Activated CD8-positive, alpha-beta T cell treated with anti-CD3 and anti-CD28 coated beads for 36 hours (primary cell): ENCODE results near the gene KBTBD8. TPM values are rescaled to one million over a fixed set of nuclear protein-coding genes. Genes with fewer than 3 reads are reported as not detected.

Experiments
- ATAC-seq: fragments of 200-7000 bp; cut with Tn5 transposase; one replicate; pipeline ENCODE4 v1.10.0; 2021; ENCODE audit warnings: mild to moderate bottlenecking, moderate library complexity
- CTCF ChIA-PET: fragments of 350-600 bp; sonication (Branson Sonifier 250); formaldehyde crosslinking; loops from one replicate; lab custom pipeline; 2021; ENCODE audit warnings: antibody characterized with exemption; lab: Charles Lee
- POLR2A ChIA-PET: fragments of 350-600 bp; sonication (Branson Sonifier 250); formaldehyde crosslinking; loops from one replicate; lab custom pipeline; 2021; ENCODE audit warnings: antibody characterized with exemption; lab: Charles Lee
- DNase-seq: peaks from one replicate; pipeline ENCODE4 v3.0.0-alpha.2; 2020
- H3K27ac Mint-ChIP-seq: one replicate; pipeline ENCODE4 v1.8.0; 2021; ENCODE audit warnings: mild to moderate bottlenecking, mixed read lengths
- H3K27me3 Mint-ChIP-seq: one replicate; pipeline ENCODE4 v1.8.0; 2021; ENCODE audit warnings: mixed read lengths
- H3K36me3 Mint-ChIP-seq: one replicate; pipeline ENCODE4 v1.8.0; 2021; ENCODE audit warnings: low read depth, mixed read lengths
- H3K4me1 Mint-ChIP-seq: one replicate; pipeline ENCODE4 v1.8.0; 2021; ENCODE audit warnings: low read depth, mixed read lengths
- H3K4me3 Mint-ChIP-seq: one replicate; pipeline ENCODE4 v1.8.0; 2021; ENCODE audit warnings: mild to moderate bottlenecking, moderate library complexity, mixed read lengths
- H3K9me3 Mint-ChIP-seq: one replicate; pipeline ENCODE4 v1.8.0; 2021; ENCODE audit warnings: mixed read lengths
- intact Hi-C: fragments of 100-400 bp; cut with micrococcal nuclease; formaldehyde crosslinking; loops from one replicate; pipeline ENCODE4 v1.10.0; 2022
- total RNA-seq, 2 experiments: library from RNA; stranded (reverse); gene quantifications; one replicate each; pipeline ENCODE4 v1.2.3, GENCODE V29; 2021
- TF ChIP-seq, protein P1 (sequence below): fragments of 200-600 bp; IDR thresholded peaks from one replicate; pipeline ENCODE4 v1.8.0; 2022; ENCODE audit warnings: antibody characterized with exemption, mild to moderate bottlenecking

The KBTBD8 gene
- total RNA-seq, 2 experiments from 2014 or later, result 10.9 to 11.1 TPM

DNA sequence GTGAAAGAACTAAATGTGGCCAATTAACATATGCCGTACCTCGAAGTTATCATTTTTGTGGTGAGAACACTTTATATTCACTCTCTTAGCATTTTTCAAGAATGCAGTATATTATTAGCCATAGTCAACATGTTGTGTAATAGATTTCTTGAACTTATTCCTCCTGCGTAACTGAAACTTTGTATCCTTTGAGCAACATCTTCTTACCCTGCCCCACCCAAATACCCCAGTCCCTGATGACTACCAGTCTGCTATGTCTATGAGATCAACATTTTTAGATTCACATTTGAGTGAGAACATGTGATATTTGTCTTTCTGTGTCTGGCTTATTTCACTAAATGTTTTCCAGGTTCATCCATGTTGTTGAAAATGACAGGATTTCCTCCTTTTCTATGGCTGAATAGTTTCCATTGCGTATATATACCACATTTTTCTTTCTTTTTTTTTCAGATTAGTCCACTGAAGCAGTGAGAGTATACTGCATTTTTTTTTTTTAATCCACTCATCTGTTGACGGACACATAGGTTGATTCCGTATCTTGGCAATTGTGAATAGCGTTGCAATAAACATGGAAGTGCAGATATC is 12.7 kb upstream of the KBTBD8 start:
- DNase-seq (no peak), ATAC-seq (no peak)
- Mint-ChIP-seq H3K27me3 (peaks cover 3% of the 10 kb centered on the region), H3K36me3 (no peaks in the 10 kb centered on the region), H3K27ac (no peak overlapping the region), H3K9me3 (no peaks in the 10 kb centered on the region), H3K4me1 (no peaks in the 10 kb centered on the region), H3K4me3 (no peak overlapping the region)
- intact Hi-C loops, result no loop called here
- TF ChIP-seq, protein P1, sequence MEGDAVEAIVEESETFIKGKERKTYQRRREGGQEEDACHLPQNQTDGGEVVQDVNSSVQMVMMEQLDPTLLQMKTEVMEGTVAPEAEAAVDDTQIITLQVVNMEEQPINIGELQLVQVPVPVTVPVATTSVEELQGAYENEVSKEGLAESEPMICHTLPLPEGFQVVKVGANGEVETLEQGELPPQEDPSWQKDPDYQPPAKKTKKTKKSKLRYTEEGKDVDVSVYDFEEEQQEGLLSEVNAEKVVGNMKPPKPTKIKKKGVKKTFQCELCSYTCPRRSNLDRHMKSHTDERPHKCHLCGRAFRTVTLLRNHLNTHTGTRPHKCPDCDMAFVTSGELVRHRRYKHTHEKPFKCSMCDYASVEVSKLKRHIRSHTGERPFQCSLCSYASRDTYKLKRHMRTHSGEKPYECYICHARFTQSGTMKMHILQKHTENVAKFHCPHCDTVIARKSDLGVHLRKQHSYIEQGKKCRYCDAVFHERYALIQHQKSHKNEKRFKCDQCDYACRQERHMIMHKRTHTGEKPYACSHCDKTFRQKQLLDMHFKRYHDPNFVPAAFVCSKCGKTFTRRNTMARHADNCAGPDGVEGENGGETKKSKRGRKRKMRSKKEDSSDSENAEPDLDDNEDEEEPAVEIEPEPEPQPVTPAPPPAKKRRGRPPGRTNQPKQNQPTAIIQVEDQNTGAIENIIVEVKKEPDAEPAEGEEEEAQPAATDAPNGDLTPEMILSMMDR, result no peak
- POLR2A ChIA-PET, result no interaction called here
- CTCF ChIA-PET, result no interaction called here

DNA sequence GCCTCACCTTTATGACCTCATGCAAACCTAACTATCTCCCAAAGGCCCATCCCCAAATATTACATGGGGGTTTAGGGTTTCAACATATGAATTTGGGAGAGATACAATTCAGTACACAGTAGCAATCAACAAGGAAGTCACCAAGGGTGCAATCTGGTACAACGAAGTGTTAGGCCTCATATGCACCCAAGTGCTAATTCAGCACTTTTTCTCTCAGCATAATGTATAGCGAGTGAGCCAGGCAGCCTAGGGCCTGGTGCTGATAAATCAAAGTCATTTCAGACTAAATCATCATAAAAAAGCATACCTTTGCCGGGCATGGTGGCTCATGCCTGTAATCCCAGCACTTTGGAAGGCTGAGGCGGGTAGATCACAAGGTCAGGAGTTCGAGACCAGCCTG is 11.7 kb upstream of the KBTBD8 start:
- intact Hi-C loops, result no loop called here
- no peak overlapping the region for H3K27ac Mint-ChIP-seq
- TF ChIP-seq, protein P1, result no peak
- CTCF ChIA-PET, result no interaction called here
- H3K9me3 Mint-ChIP-seq, result no peaks in the 10 kb centered on the region
- DNase-seq (no peak), ATAC-seq (no peak)
- H3K36me3 Mint-ChIP-seq, result no peaks in the 10 kb centered on the region
- POLR2A ChIA-PET, result interaction anchor here (0.7 kb wide), 1 partner anchor 212 kb away, joined by 6 read pairs; no protein-coding TSS in a partner anchor
- no peak overlapping the region for H3K4me3 Mint-ChIP-seq
- peaks cover 3% of the 10 kb centered on the region for H3K27me3 Mint-ChIP-seq
- no peaks in the 10 kb centered on the region for H3K4me1 Mint-ChIP-seq

DNA sequence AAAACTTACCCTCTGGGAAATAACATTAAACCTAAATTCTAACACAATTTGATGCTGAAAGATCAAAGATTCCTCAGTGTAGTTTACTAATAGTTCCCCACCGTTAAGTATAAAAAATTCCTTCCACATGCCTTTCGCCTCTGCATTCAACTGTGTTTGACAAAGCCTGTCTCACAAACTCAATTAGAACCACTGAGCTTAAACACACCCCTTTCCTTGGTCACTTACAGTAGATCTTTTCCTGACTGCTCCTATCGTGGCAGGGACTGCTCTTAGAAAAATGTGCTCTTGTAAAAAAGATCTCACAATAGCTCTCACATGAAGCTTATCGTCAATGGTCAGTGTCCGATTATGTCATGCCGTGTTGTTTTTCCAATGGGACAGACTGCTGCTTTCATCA is 8.9 kb upstream of the KBTBD8 start:
- TF ChIP-seq, protein P1, result no peak
- Mint-ChIP-seq H3K9me3 (no peaks in the 10 kb centered on the region), H3K4me3 (no peak overlapping the region), H3K36me3 (no peaks in the 10 kb centered on the region), H3K27me3 (peaks cover 8% of the 10 kb centered on the region), H3K4me1 (no peaks in the 10 kb centered on the region), H3K27ac (no peak overlapping the region)
- DNase-seq (no peak), ATAC-seq (no peak)
- ChIA-PET POLR2A (no interaction called here), CTCF (interaction anchor here (0.8 to 3.8 kb wide), 6 partner anchors 9 to 124 kb away, joined by 3 to 38 read pairs (median 4); partner anchors contain the start of gene KBTBD8)
- intact Hi-C loops, result no loop called here

DNA sequence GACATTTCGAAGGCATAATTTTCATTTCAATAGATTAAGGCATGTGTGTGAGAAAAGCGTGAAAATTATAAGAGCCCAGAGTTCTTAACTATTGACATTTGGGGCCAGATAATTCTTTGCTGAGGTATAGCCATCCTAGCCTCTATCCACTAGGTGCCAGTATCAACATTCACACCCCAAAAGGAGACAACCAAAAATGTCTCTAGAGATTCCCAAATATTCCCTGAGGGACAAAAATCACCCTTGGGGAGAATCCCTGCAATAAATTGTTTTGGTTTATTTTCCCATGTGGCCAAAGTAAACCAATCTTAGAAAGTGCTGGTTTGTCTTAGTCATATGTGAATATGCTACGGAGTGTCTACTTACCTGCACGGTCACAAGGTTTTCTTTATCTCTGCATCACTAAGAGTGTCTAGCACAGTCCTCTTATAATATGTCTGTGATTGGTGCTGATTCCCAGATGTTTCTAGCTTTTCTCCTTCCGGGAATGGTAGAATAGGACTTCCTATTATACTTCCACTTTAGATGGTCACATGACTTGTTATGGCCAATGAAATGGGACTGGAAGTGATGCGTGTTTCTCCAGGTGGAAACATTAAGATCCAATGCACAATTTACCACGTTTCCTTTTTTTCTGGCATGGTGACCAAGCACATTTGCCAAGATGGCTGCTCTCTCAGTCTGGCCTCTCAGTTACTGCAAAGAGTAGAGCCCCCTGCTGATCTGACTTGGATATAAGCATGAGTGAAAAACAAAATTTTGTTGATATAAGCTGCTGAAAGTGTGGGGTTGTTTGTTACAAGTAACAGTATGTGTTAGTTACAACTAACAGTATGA is 8.0 kb upstream of the KBTBD8 start:
- no peaks in the 10 kb centered on the region for H3K9me3 Mint-ChIP-seq
- POLR2A ChIA-PET, result no interaction called here
- TF ChIP-seq, protein P1, result no peak

DNA sequence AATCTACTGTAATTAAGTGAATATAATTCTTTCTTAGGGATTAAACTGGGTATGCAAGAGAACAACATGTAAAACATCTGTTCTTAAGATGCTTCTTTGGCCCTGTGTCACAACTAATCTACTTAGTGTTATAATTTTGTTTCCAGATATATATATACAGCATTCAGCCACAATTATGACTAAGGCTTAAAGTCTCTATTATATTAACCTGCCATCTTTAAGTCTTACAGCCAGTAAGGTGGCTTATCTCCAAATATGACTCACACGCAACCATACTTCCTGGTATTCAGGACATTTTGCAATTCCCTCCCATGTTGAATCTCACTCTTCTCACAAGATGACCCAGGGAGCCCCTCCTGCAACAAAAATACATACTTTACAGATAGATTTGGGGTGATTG is 6.6 kb upstream of the KBTBD8 start:
- ChIA-PET POLR2A (no interaction called here), CTCF (interaction anchor here (1.1 to 3.8 kb wide), 5 partner anchors 17 to 123 kb away, joined by 3 to 38 read pairs (median 4); no protein-coding TSS in a partner anchor)
- ATAC-seq (no peak), DNase-seq (no peak)
- Mint-ChIP-seq H3K4me1 (no peaks in the 10 kb centered on the region), H3K36me3 (no peaks in the 10 kb centered on the region), H3K27me3 (peaks cover 14% of the 10 kb centered on the region), H3K4me3 (no peak overlapping the region), H3K9me3 (no peaks in the 10 kb centered on the region), H3K27ac (no peak overlapping the region)
- TF ChIP-seq, protein P1, result no peak
- intact Hi-C loops, result no loop called here

More for the DNA sequence above, 8.0 kb upstream of the KBTBD8 start:
- intact Hi-C loops, result no loop called here
- ATAC-seq (peak; percentile 53), DNase-seq (peak; percentile 10)
- H3K27ac Mint-ChIP-seq, result no peak overlapping the region
- H3K27me3 Mint-ChIP-seq, result peaks cover 8% of the 10 kb centered on the region
- H3K4me1 Mint-ChIP-seq, result no peaks in the 10 kb centered on the region
- no peak overlapping the region for H3K4me3 Mint-ChIP-seq
- CTCF ChIA-PET, result interaction anchor here (0.8 to 3.8 kb wide), 10 partner anchors 9 to 124 kb away, joined by 3 to 38 read pairs (median 4); no protein-coding TSS in a partner anchor
- H3K36me3 Mint-ChIP-seq, result no peaks in the 10 kb centered on the region
